Activated naive CD8-positive, alpha-beta T cell treated with anti-CD3 and anti-CD28 coated beads, Interleukin-2, amount 50 U/mL, for 24 hours (primary cell): ENCODE measurements around the gene NCAN.
"Not testable (repeated sequence)": the region's sequence is repeated elsewhere in the genome, so short reads cannot be mapped to it uniquely, and the experiment has no call there.

Experiments
- ATAC-seq: fragments of 150-1000 bp; cut with Tn5 transposase; one replicate; pipeline ENCODE4 v1.10.0; 2021
- DNase-seq: peaks from one replicate; pipeline ENCODE4 v3.0.0; 2021
- H3K27ac Mint-ChIP-seq: one replicate; pipeline ENCODE4 v1.8.0; 2021; ENCODE audit warnings: mild to moderate bottlenecking, mixed read lengths
- H3K27me3 Mint-ChIP-seq: one replicate; pipeline ENCODE4 v1.8.0; 2021; ENCODE audit warnings: mixed read lengths
- H3K36me3 Mint-ChIP-seq: one replicate; pipeline ENCODE4 v1.8.0; 2021; ENCODE audit warnings: low read depth, mixed read lengths
- H3K4me1 Mint-ChIP-seq: one replicate; pipeline ENCODE4 v1.8.0; 2021; ENCODE audit warnings: mixed read lengths
- H3K4me3 Mint-ChIP-seq: one replicate; pipeline ENCODE4 v1.8.0; 2021; ENCODE audit warnings: mild to moderate bottlenecking, moderate library complexity, mixed read lengths
- H3K9me3 Mint-ChIP-seq: one replicate; pipeline ENCODE4 v1.8.0; 2021; ENCODE audit warnings: mixed read lengths

Gene NCAN

GRCh38 chr19:19211499-19212420 is at the start of gene NCAN:
TSS of gene NCAN (plus strand) at chr19:19211958. CDS start at chr19:19216954, 4,996 bp downstream.
- Mint-ChIP-seq H3K9me3 (no peaks in the 10 kb centered on the region), H3K27me3 (peaks cover 51% of the 10 kb centered on the region), H3K27ac (no peak within 1 kb of the TSS), H3K36me3 (no peaks in the 10 kb centered on the region), H3K4me1 (peaks cover 21% of the 10 kb centered on the region), H3K4me3 (no peak within 1 kb of the TSS)
- DNase-seq (no peak), ATAC-seq (no peak)

- no peak for ATAC-seq
- Mint-ChIP-seq H3K4me1 (peaks cover 10% of the 10 kb centered on the region), H3K4me3 (no peak overlapping the region), H3K9me3 (no peaks in the 10 kb centered on the region), H3K27ac (no peak overlapping the region), H3K27me3 (no peaks in the 10 kb centered on the region), H3K36me3 (no peaks in the 10 kb centered on the region)
- DNase-seq = no peak
Observed at GRCh38 chr19:19162495-19162894, 49.3 kb upstream of the NCAN start.

GRCh38 chr19:19165396-19165795 is 46.4 kb upstream of the NCAN start:
- Mint-ChIP-seq H3K9me3 (no peaks in the 10 kb centered on the region), H3K27ac (no peak overlapping the region), H3K27me3 (no peaks in the 10 kb centered on the region), H3K4me1 (peaks cover 12% of the 10 kb centered on the region), H3K36me3 (no peaks in the 10 kb centered on the region), H3K4me3 (no peak overlapping the region)
- DNase-seq = no peak
- no peak for ATAC-seq

- DNase-seq = no peak
- Mint-ChIP-seq H3K27me3 (no peaks in the 10 kb centered on the region), H3K27ac (no peak overlapping the region), H3K4me1 (peaks cover 13% of the 10 kb centered on the region), H3K36me3 (peaks cover 2% of the 10 kb centered on the region), H3K9me3 (no peaks in the 10 kb centered on the region), H3K4me3 (no peak overlapping the region)
- no peak for ATAC-seq
Observed at GRCh38 chr19:19167612-19168011, 44.1 kb upstream of the NCAN start.

- H3K36me3 Mint-ChIP-seq = peaks cover 2% of the 10 kb centered on the region
- no peak for DNase-seq
- H3K27me3 Mint-ChIP-seq = no peaks in the 10 kb centered on the region
- peak overlapping the region; percentile 32 for H3K4me3 Mint-ChIP-seq
- H3K4me1 Mint-ChIP-seq = peaks cover 13% of the 10 kb centered on the region
- ATAC-seq = no peak
- H3K27ac Mint-ChIP-seq = no peak overlapping the region
- no peaks in the 10 kb centered on the region for H3K9me3 Mint-ChIP-seq
Observed at GRCh38 chr19:19169236-19170052, 42.3 kb upstream of the NCAN start.

- Mint-ChIP-seq H3K27ac (no peak within 1 kb of the TSS), H3K36me3 (peaks cover 2% of the 10 kb centered on the region), H3K4me3 (peak within 1 kb of the TSS; percentile 32)
Observed at GRCh38 chr19:19170053-19170872, 41.5 kb upstream of the NCAN start, which contains the start of gene MEF2B. TSS of gene MEF2B (minus strand) at chr19:19170263. CDS start at chr19:19150735, 19,528 bp downstream.

GRCh38 chr19:19170873-19171672 is 40.7 kb upstream of the NCAN start:
- H3K36me3 Mint-ChIP-seq = peaks cover 4% of the 10 kb centered on the region
- DNase-seq (no peak), ATAC-seq (no peak)
- H3K27ac Mint-ChIP-seq = no peak overlapping the region
- H3K9me3 Mint-ChIP-seq = no peaks in the 10 kb centered on the region
- no peaks in the 10 kb centered on the region for H3K27me3 Mint-ChIP-seq
- no peak overlapping the region for H3K4me3 Mint-ChIP-seq
- peaks cover 13% of the 10 kb centered on the region for H3K4me1 Mint-ChIP-seq

More at GRCh38 chr19:19170053-19170872, 41.5 kb upstream of the NCAN start, which contains the start of gene MEF2B:
- DNase-seq = peak; percentile 79
- ATAC-seq = peak; percentile 93
- H3K27me3 Mint-ChIP-seq = no peaks in the 10 kb centered on the region
- no peaks in the 10 kb centered on the region for H3K9me3 Mint-ChIP-seq
- H3K4me1 Mint-ChIP-seq = peaks cover 13% of the 10 kb centered on the region

GRCh38 chr19:19171821-19172532 is 39.8 kb upstream of the NCAN start:
- ATAC-seq (no peak), DNase-seq (no peak)
- Mint-ChIP-seq H3K4me3 (no peak overlapping the region), H3K27me3 (no peaks in the 10 kb centered on the region), H3K36me3 (peaks cover 4% of the 10 kb centered on the region), H3K9me3 (no peaks in the 10 kb centered on the region), H3K27ac (no peak overlapping the region), H3K4me1 (peaks cover 13% of the 10 kb centered on the region)

GRCh38 chr19:19173243-19173642 is 38.5 kb upstream of the NCAN start:
- not testable (repeated sequence) for ATAC-seq

GRCh38 chr19:19176950-19177349 is 34.8 kb upstream of the NCAN start:
- Mint-ChIP-seq H3K4me1 (no peaks in the 10 kb centered on the region), H3K9me3 (no peaks in the 10 kb centered on the region), H3K27me3 (no peaks in the 10 kb centered on the region), H3K4me3 (no peak overlapping the region), H3K36me3 (peaks cover 10% of the 10 kb centered on the region), H3K27ac (no peak overlapping the region)
- DNase-seq (no peak), ATAC-seq (no peak)

More at GRCh38 chr19:19173243-19173642, 38.5 kb upstream of the NCAN start:
- not testable (repeated sequence) for H3K36me3 Mint-ChIP-seq, H3K4me3 Mint-ChIP-seq, H3K27me3 Mint-ChIP-seq, H3K27ac Mint-ChIP-seq, H3K9me3 Mint-ChIP-seq, DNase-seq
- peaks cover 13% of the 10 kb centered on the region for H3K4me1 Mint-ChIP-seq

- no peaks in the 10 kb centered on the region for H3K4me1 Mint-ChIP-seq
- H3K27me3 Mint-ChIP-seq = no peaks in the 10 kb centered on the region
- H3K4me3 Mint-ChIP-seq = no peak overlapping the region
- peaks cover 10% of the 10 kb centered on the region for H3K36me3 Mint-ChIP-seq
- H3K9me3 Mint-ChIP-seq = no peaks in the 10 kb centered on the region
- ATAC-seq = no peak
- no peak overlapping the region for H3K27ac Mint-ChIP-seq
- no peak for DNase-seq
Observed at GRCh38 chr19:19179548-19180441, 32.0 kb upstream of the NCAN start.

- ATAC-seq (no peak), DNase-seq (no peak)
- peaks cover 15% of the 10 kb centered on the region for H3K36me3 Mint-ChIP-seq
- H3K27me3 Mint-ChIP-seq = no peaks in the 10 kb centered on the region
- no peak overlapping the region for H3K27ac Mint-ChIP-seq
- peaks cover 6% of the 10 kb centered on the region for H3K4me1 Mint-ChIP-seq
- H3K9me3 Mint-ChIP-seq = no peaks in the 10 kb centered on the region
- no peak overlapping the region for H3K4me3 Mint-ChIP-seq
Observed at GRCh38 chr19:19181488-19181998, 30.2 kb upstream of the NCAN start.
